ENCODE data around the gene PIK3CG.

DNA sequence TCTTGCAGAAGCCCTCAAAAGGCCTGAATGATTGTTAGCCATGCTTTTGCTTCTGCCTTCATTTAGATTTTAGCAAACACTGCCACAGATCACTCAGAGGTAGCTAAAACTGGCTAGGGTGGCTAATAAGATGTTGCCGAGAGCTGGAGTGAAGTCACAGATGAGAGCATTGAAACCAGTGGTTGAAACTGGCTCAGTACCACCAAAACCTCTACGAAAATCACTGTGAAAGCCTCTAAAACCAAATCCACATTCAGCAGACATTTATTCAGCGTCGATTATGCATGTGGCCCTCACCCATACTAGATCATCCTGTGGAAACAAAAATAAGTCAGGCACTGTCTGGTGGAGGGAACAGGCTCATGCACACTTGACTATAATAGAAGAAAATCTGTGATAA lies 50.8 kb downstream of the PIK3CG start:
- no peak for TF ChIP-seq POLR2AphosphoS5 (IDR thresholded peaks at IDR 0.05; ENCODE audit: low read depth, low read length)
- no peak for TF ChIP-seq SPI1 (IDR thresholded peaks at IDR 0.05; ENCODE audit: low read depth, low read length)
- TF ChIP-seq POLR2A (IDR thresholded peaks at IDR 0.05; ENCODE audit: low read depth, low read length): no peak
- TF ChIP-seq TAF1 (IDR thresholded peaks at IDR 0.05; ENCODE audit: low read depth, low read length): no peak

Measured in GM12891 (cell line).